HFFc6 (cell line): ENCODE data around the gene FGFBP2. TPM values are rescaled to one million over a fixed set of nuclear protein-coding genes. Genes with fewer than 3 reads are reported as not detected.

Experiments
- DNase-seq: peaks from one replicate; pipeline ENCODE4 v3.0.0-alpha.2; 2018
- H3K27ac Mint-ChIP-seq: 2 replicates; pipeline ENCODE4 v1.8.0; 2020; ENCODE audit warnings: mild to moderate bottlenecking, mixed read lengths
- H3K27me3 Mint-ChIP-seq: 2 replicates; pipeline ENCODE4 v1.8.0; 2021; ENCODE audit warnings: mild to moderate bottlenecking, moderate library complexity, mixed read lengths; ENCODE audit not compliant: insufficient read depth
- H3K36me3 Mint-ChIP-seq: 2 replicates; pipeline ENCODE4 v1.8.0; 2021; ENCODE audit warnings: low read depth, mixed read lengths
- H3K4me1 Mint-ChIP-seq: 2 replicates; pipeline ENCODE4 v1.8.0; 2020; ENCODE audit warnings: low read depth, mixed read lengths
- H3K4me3 Mint-ChIP-seq: 2 replicates; pipeline ENCODE4 v1.8.0; 2020; ENCODE audit warnings: mild to moderate bottlenecking, moderate library complexity, mixed read lengths
- H3K9me3 Mint-ChIP-seq: 2 replicates; pipeline ENCODE4 v1.8.0; 2020; ENCODE audit warnings: mild to moderate bottlenecking, mixed read lengths
- CTCF ChIP-seq: fragments of 200-600 bp; sonication (generic); IDR thresholded peaks from 2 replicates; pipeline ENCODE4 v1.5.0; 2021; ENCODE audit warnings: antibody characterized with exemption, mild to moderate bottlenecking
- total RNA-seq, 6 experiments: library from RNA; stranded (reverse); fragmentation: NEBNext Ultra II Directional; extraction: Animal tissue kit (Norgen Biotek cat#: 25700); gene quantifications; 2 replicates in 1 of 6; 3 replicates in 5 of 6; pipeline ENCODE4 v1.2.3, GENCODE V29; 2021

FGFBP2 gene
- total RNA-seq, 6 experiments from 2014 or later: not detected

- Mint-ChIP-seq H3K4me3 (no peak overlapping the region), H3K36me3 (no peaks in the 10 kb centered on the region), H3K27ac (no peak overlapping the region), H3K27me3 (peaks cover 9% of the 10 kb centered on the region), H3K9me3 (no peaks in the 10 kb centered on the region), H3K4me1 (no peaks in the 10 kb centered on the region)
- DNase-seq: peak; percentile 39
- TF ChIP-seq CTCF: peak; percentile 96
These were observed 6.7 kb downstream of the FGFBP2 start for GRCh38 chr4:15956179-15956850.

GRCh38 chr4:15955670-15956069, 7.3 kb downstream of the FGFBP2 start:
- no peak overlapping the region for H3K4me3 Mint-ChIP-seq
- H3K27me3 Mint-ChIP-seq: peaks cover 5% of the 10 kb centered on the region
- no peak for TF ChIP-seq CTCF
- H3K4me1 Mint-ChIP-seq: no peaks in the 10 kb centered on the region
- DNase-seq: peak; percentile 6
- no peak overlapping the region for H3K27ac Mint-ChIP-seq
- no peaks in the 10 kb centered on the region for H3K9me3 Mint-ChIP-seq
- no peaks in the 10 kb centered on the region for H3K36me3 Mint-ChIP-seq

GRCh38 chr4:15953625-15954024, 9.3 kb downstream of the FGFBP2 start:
- Mint-ChIP-seq H3K4me1 (no peaks in the 10 kb centered on the region), H3K27ac (no peak overlapping the region), H3K4me3 (no peak overlapping the region), H3K27me3 (peaks cover 5% of the 10 kb centered on the region), H3K9me3 (no peaks in the 10 kb centered on the region), H3K36me3 (no peaks in the 10 kb centered on the region)
- no peak for TF ChIP-seq CTCF
- no peak for DNase-seq

GRCh38 chr4:15951781-15952180, 11.2 kb downstream of the FGFBP2 start:
- H3K4me3 Mint-ChIP-seq: no peak overlapping the region
- TF ChIP-seq CTCF: no peak
- H3K36me3 Mint-ChIP-seq: no peaks in the 10 kb centered on the region
- H3K9me3 Mint-ChIP-seq: no peaks in the 10 kb centered on the region
- no peaks in the 10 kb centered on the region for H3K4me1 Mint-ChIP-seq
- peaks cover 7% of the 10 kb centered on the region for H3K27me3 Mint-ChIP-seq
- no peak overlapping the region for H3K27ac Mint-ChIP-seq
- DNase-seq: no peak

- Mint-ChIP-seq H3K4me1 (no peaks in the 10 kb centered on the region), H3K27me3 (peaks cover 13% of the 10 kb centered on the region), H3K4me3 (no peak overlapping the region), H3K9me3 (no peaks in the 10 kb centered on the region), H3K36me3 (no peaks in the 10 kb centered on the region), H3K27ac (no peak overlapping the region)
- no peak for DNase-seq
- no peak for TF ChIP-seq CTCF
These were observed 14.1 kb downstream of the FGFBP2 start for GRCh38 chr4:15948826-15949225.
